Uterus (tissue), 2 donors: ENCODE measurements around the gene ELMO1.

Experiments used
- POLR2A ChIP-seq, 2 donors: fragments of 450-650 bp; IDR thresholded peaks; one replicate each; pipeline ENCODE4 v1.6.1; 2016; ENCODE audit warnings: antibody characterized with exemption in 2 of 2, mild to moderate bottlenecking in 1 of 2, moderate library complexity in 1 of 2
- TF ChIP-seq, protein P1 (sequence below), 4 experiments: fragments of 200-600 bp in 2 of 4; fragments of 450-650 bp in 2 of 4; sonication (generic) in 2 of 4; IDR thresholded peaks; one replicate each; pipeline ENCODE4 v1.5.1; 2016 to 2019; ENCODE audit warnings: antibody characterized with exemption in 4 of 4, mild to moderate bottlenecking in 2 of 4, moderate library complexity in 1 of 4

GRCh38 chr7:37455081-37455480 is 6.4 kb upstream of the ELMO1 start:
- TF ChIP-seq POLR2A (IDR thresholded peaks at IDR 0.05), result no peak
- TF ChIP-seq, protein P1, sequence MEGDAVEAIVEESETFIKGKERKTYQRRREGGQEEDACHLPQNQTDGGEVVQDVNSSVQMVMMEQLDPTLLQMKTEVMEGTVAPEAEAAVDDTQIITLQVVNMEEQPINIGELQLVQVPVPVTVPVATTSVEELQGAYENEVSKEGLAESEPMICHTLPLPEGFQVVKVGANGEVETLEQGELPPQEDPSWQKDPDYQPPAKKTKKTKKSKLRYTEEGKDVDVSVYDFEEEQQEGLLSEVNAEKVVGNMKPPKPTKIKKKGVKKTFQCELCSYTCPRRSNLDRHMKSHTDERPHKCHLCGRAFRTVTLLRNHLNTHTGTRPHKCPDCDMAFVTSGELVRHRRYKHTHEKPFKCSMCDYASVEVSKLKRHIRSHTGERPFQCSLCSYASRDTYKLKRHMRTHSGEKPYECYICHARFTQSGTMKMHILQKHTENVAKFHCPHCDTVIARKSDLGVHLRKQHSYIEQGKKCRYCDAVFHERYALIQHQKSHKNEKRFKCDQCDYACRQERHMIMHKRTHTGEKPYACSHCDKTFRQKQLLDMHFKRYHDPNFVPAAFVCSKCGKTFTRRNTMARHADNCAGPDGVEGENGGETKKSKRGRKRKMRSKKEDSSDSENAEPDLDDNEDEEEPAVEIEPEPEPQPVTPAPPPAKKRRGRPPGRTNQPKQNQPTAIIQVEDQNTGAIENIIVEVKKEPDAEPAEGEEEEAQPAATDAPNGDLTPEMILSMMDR (IDR thresholded peaks at IDR 0.05), result no peak
